A549 (cell line): ENCODE measurements around the gene ARRDC4. TPM values are rescaled to one million over a fixed set of nuclear protein-coding genes. Genes with fewer than 3 reads are reported as not detected.

Experiments
- ATAC-seq, 2 experiments: fragments of 200-7000 bp in 1 of 2; fragments of >200 bp in 1 of 2; cut with Nextera tagmentation in 1 of 2; cut with Tn5 transposase in 1 of 2; 3 replicates each; pipeline versions ENCODE4 v1.8.0 to v1.9.1; 2018 to 2020; ENCODE audit warnings: mild to moderate bottlenecking in 1 of 2, moderate library complexity in 1 of 2
- CTCF ChIA-PET: fragments of 300-600 bp; sonication (Branson Sonifier 250); formaldehyde crosslinking; extraction: SDS; loops from one replicate; lab custom pipeline; 2021; ENCODE audit warnings: antibody characterized with exemption, inconsistent platforms; lab: Yijun Ruan, JAX
- POLR2A ChIA-PET: fragments of 350-600 bp; formaldehyde crosslinking; extraction: SDS; loops from one replicate; lab custom pipeline; 2021; ENCODE audit warnings: antibody characterized with exemption, inconsistent platforms; lab: Yijun Ruan, JAX
- DNase-seq, 2 experiments: peaks; one replicate each; pipeline versions ENCODE4 v3.0.0 to v3.0.0-alpha.2; 2011 to 2016; ENCODE audit warnings: low read depth in 1 of 2, low spot score in 1 of 2
- FAIRE-seq: peaks from 2 replicates; lab custom pipeline; 2011; peaks lifted over from hg19 to GRCh38; lab: Jason Lieb, UNC
- H3K27ac ChIP-seq, 2 experiments: fragments of >200 bp; sonication (Bioruptor Twin); formaldehyde crosslinking; 3 replicates each; pipeline ENCODE4 v1.5.1; 2016 to 2017
- H3K4me1 ChIP-seq: fragments of >200 bp; sonication (Bioruptor Twin); formaldehyde crosslinking; 3 replicates; pipeline ENCODE4 v1.6.1; 2016
- H3K4me2 ChIP-seq: fragments of >200 bp; sonication (Bioruptor Twin); formaldehyde crosslinking; 3 replicates; pipeline ENCODE4 v1.6.1; 2016
- H3K4me3 ChIP-seq: fragments of >200 bp; sonication (Bioruptor Twin); formaldehyde crosslinking; 3 replicates; pipeline ENCODE4 v1.5.1; 2016
- H3K9me3 ChIP-seq: fragments of >200 bp; sonication (Bioruptor Twin); formaldehyde crosslinking; 3 replicates; pipeline ENCODE4 v1.6.1; 2016
- ATOH8 ChIP-seq: fragments of 250-450 bp; sonication (Bioruptor Pico); IDR thresholded peaks from 2 replicates; pipeline ENCODE4 v1.5.0; 2020; ENCODE audit warnings: low read depth, mild to moderate bottlenecking, moderate library complexity
- BCL3 ChIP-seq: fragments of >200 bp; sonication (Bioruptor Twin); formaldehyde crosslinking; IDR thresholded peaks from 3 replicates; pipeline ENCODE4 v1.6.1; 2016
- CHD4 ChIP-seq: fragments of 200-600 bp; sonication (generic); IDR thresholded peaks from 2 replicates; pipeline ENCODE4 v1.6.1; 2016; ENCODE audit warnings: antibody characterized with exemption, mild to moderate bottlenecking, borderline replicate concordance
- EHMT2 ChIP-seq: fragments of 200-600 bp; sonication (generic); IDR thresholded peaks from 2 replicates; pipeline ENCODE4 v1.6.1; 2016; ENCODE audit warnings: antibody characterized with exemption, low read depth, mild to moderate bottlenecking, moderate library complexity
- FOXS1 ChIP-seq: fragments of 250-450 bp; sonication (Bioruptor Pico); IDR thresholded peaks from 2 replicates; pipeline ENCODE4 v1.5.0; 2020; ENCODE audit warnings: mild to moderate bottlenecking, moderate library complexity
- HDAC2 ChIP-seq: fragments of 200-600 bp; sonication (generic); IDR thresholded peaks from 2 replicates; pipeline ENCODE4 v1.6.1; 2016
- HOXA7 ChIP-seq: fragments of 250-450 bp; sonication (Bioruptor Pico); IDR thresholded peaks from 2 replicates; pipeline ENCODE4 v1.5.0; 2020; ENCODE audit warnings: mild to moderate bottlenecking, moderate library complexity
- HOXB13 ChIP-seq: fragments of 250-450 bp; sonication (Bioruptor Pico); IDR thresholded peaks from 2 replicates; pipeline ENCODE4 v1.5.0; 2020; ENCODE audit warnings: low read depth, mild to moderate bottlenecking, moderate library complexity
- HOXB5 ChIP-seq: fragments of 250-450 bp; sonication (Bioruptor Pico); IDR thresholded peaks from 2 replicates; pipeline ENCODE4 v1.5.0; 2020; ENCODE audit warnings: mild to moderate bottlenecking, moderate library complexity
- MAFK ChIP-seq: fragments of 450-650 bp; IDR thresholded peaks from 2 replicates; pipeline ENCODE4 v1.6.1; 2014; ENCODE audit not compliant: partially characterized antibody
- MAZ ChIP-seq: fragments of 150-350 bp; IDR thresholded peaks from 2 replicates; pipeline ENCODE4 v1.6.1; 2014; ENCODE audit warnings: antibody characterized with exemption, low read depth, low read length, borderline replicate concordance
- NFE2L2 ChIP-seq: fragments of 150-350 bp; conservative IDR thresholded peaks from 2 replicates; pipeline ENCODE4 v1.6.1; 2014; ENCODE audit warnings: low read length
- PBX3 ChIP-seq: IDR thresholded peaks from 2 replicates; pipeline ENCODE4 v1.6.1; 2012
- POLR2A ChIP-seq: IDR thresholded peaks from 2 replicates; pipeline ENCODE4 v1.6.1; 2012; ENCODE audit warnings: mild to moderate bottlenecking, low read length
- RAD21 ChIP-seq, 2 experiments: fragments of >200 bp in 1 of 2; sonication (Bioruptor Twin) in 1 of 2; formaldehyde crosslinking in 1 of 2; IDR thresholded peaks in 1 of 2; conservative IDR thresholded peaks in 1 of 2; 2 replicates in 1 of 2; 3 replicates in 1 of 2; pipeline ENCODE4 v1.6.1; 2012 to 2018; ENCODE audit warnings: inconsistent platforms in 1 of 2
- RNF2 ChIP-seq: fragments of 200-600 bp; sonication (generic); IDR thresholded peaks from 2 replicates; pipeline ENCODE4 v1.6.1; 2016; ENCODE audit warnings: low read depth, mild to moderate bottlenecking, antibody characterized with exemption, moderate library complexity, borderline replicate concordance
- USF2 ChIP-seq: fragments of 450-650 bp; IDR thresholded peaks from 2 replicates; pipeline ENCODE4 v1.6.1; 2014; ENCODE audit warnings: antibody characterized with exemption
- ZC3H11A ChIP-seq: fragments of 450-650 bp; IDR thresholded peaks from 2 replicates; pipeline ENCODE4 v1.6.1; 2014; ENCODE audit warnings: antibody characterized with exemption, mild to moderate bottlenecking
- ZSCAN20 ChIP-seq: fragments of 250-450 bp; sonication (Bioruptor Pico); IDR thresholded peaks from 2 replicates; pipeline ENCODE4 v1.8.0; 2022; ENCODE audit warnings: mild to moderate bottlenecking, moderate library complexity
- WGBS: methylation state at CpG from one replicate; pipeline ENCODE4 v1.1.6; 2017; ENCODE audit errors: missing lambda C conversion rate; 5-methylcytosine and 5-hydroxymethylcytosine counted together
- polyA plus RNA-seq, 4 experiments: library from polyadenylated mRNA; depleted of rRNA in 3 of 4; stranded (reverse); fragments of >200 nt; fragmentation: RNase III in 1 of 4; extraction: RNeasy Plus Mini Kit Qiagen cat#74134 plus additional on column Dnase treatment in 1 of 4; gene quantifications; 2 replicates in 3 of 4; 3 replicates in 1 of 4; pipeline ENCODE4 v1.2.3, GENCODE V29; 2011 to 2017

The ARRDC4 gene
- polyA plus RNA-seq, 2 of the 4 experiments (the other 2 are of a cell fraction), result 0.19 to 2.2 TPM

GRCh38 chr15:98017150-98017964 lies 56.9 kb downstream of the ARRDC4 start:
- H3K4me3 ChIP-seq, result no peak overlapping the region
- H3K9me3 ChIP-seq, result no peaks in the 10 kb centered on the region
- H3K4me2 ChIP-seq, result no peak overlapping the region
- DNase-seq (no peak), FAIRE-seq (no peak), ATAC-seq (no peak)
- WGBS, result 14% methylated on average over 10 of the region's 10 CpGs
- TF ChIP-seq NFE2L2 (no peak), HOXA7 (CRISPR knock-in tag) (no peak), ZSCAN20 (CRISPR knock-in tag) (no peak), EHMT2 (no peak), BCL3 (no peak), ATOH8 (CRISPR knock-in tag) (no peak), HDAC2 (no peak), RAD21 (conservative IDR thresholded peaks at IDR 0.05 in 1 of 2, IDR thresholded peaks at IDR 0.05 in 1 of 2) (no peak)
- ChIA-PET CTCF (no interaction called here), POLR2A (no interaction called here)
- no peak overlapping the region for H3K27ac ChIP-seq
- no peaks in the 10 kb centered on the region for H3K4me1 ChIP-seq

GRCh38 chr15:98018761-98019351 lies 58.4 kb downstream of the ARRDC4 start:
- H3K4me2 ChIP-seq, result no peak overlapping the region
- FAIRE-seq (no peak), DNase-seq (no peak), ATAC-seq (no peak)
- H3K27ac ChIP-seq, result no peak overlapping the region
- no peaks in the 10 kb centered on the region for H3K9me3 ChIP-seq
- under 1% methylated on average over 6 of the region's 6 CpGs for WGBS
- CTCF ChIA-PET, result no interaction called here
- TF ChIP-seq MAZ, result no peak
- no peak for TF ChIP-seq EHMT2
- TF ChIP-seq CHD4, result no peak
- no peak for TF ChIP-seq RNF2
- no peak for TF ChIP-seq HOXB5 (CRISPR knock-in tag)
- no peak for TF ChIP-seq USF2
- TF ChIP-seq HOXB13 (CRISPR knock-in tag), result no peak
- TF ChIP-seq PBX3, result no peak
- no peak for TF ChIP-seq MAFK
- TF ChIP-seq ZSCAN20 (CRISPR knock-in tag), result no peak
- no peak for TF ChIP-seq FOXS1 (CRISPR knock-in tag)
- no peak for TF ChIP-seq POLR2A
- TF ChIP-seq ZC3H11A, result no peak
- H3K4me1 ChIP-seq, result no peaks in the 10 kb centered on the region
- no peak overlapping the region for H3K4me3 ChIP-seq
- POLR2A ChIA-PET, result no interaction called here
